SK-N-SH treated with all-trans-retinoic acid at 6 μM for 48 hours (cell line): ENCODE data around the gene KCNJ16.

Experiments used
- ARNTL ChIP-seq: fragments of 450-650 bp; formaldehyde crosslinking; IDR thresholded peaks from 2 replicates; pipeline ENCODE4 v1.5.0; 2020; ENCODE audit warnings: low read depth, mild to moderate bottlenecking, moderate library complexity, borderline replicate concordance
- BACH2 ChIP-seq: fragments of 250-450 bp; sonication (Bioruptor Pico); IDR thresholded peaks from 2 replicates; pipeline ENCODE4 v1.9.0; 2021; ENCODE audit warnings: mild to moderate bottlenecking, borderline replicate concordance
- ESRRG ChIP-seq: fragments of 250-450 bp; sonication (Bioruptor Pico); IDR thresholded peaks from 2 replicates; pipeline ENCODE4 v1.6.1; 2021; ENCODE audit warnings: mild to moderate bottlenecking
- GLIS3 ChIP-seq: fragments of 250-450 bp; sonication (Bioruptor Pico); IDR thresholded peaks from 2 replicates; pipeline ENCODE4 v1.5.0; 2020; ENCODE audit warnings: mild to moderate bottlenecking, moderate library complexity
- SNAI2 ChIP-seq: fragments of 250-450 bp; sonication (Bioruptor Pico); IDR thresholded peaks from 2 replicates; pipeline ENCODE4 v1.5.0; 2020; ENCODE audit warnings: mild to moderate bottlenecking, moderate library complexity
- TCF4 ChIP-seq: fragments of 250-450 bp; sonication (Bioruptor Pico); IDR thresholded peaks from 2 replicates; pipeline ENCODE4 v1.8.0; 2021; ENCODE audit warnings: mild to moderate bottlenecking, moderate library complexity, borderline replicate concordance
- ZNF565 ChIP-seq: fragments of 450-650 bp; formaldehyde crosslinking; conservative IDR thresholded peaks from 2 replicates; pipeline ENCODE4 v1.5.0; 2020; ENCODE audit warnings: low read depth, mild to moderate bottlenecking, moderate library complexity
- ZNF70 ChIP-seq: fragments of 450-650 bp; formaldehyde crosslinking; IDR thresholded peaks from 2 replicates; pipeline ENCODE4 v1.5.0; 2020; ENCODE audit warnings: mild to moderate bottlenecking, moderate library complexity
- ZNF8 ChIP-seq: fragments of 450-650 bp; formaldehyde crosslinking; IDR thresholded peaks from 2 replicates; pipeline ENCODE4 v1.5.0; 2020; ENCODE audit warnings: mild to moderate bottlenecking, moderate library complexity
- TF ChIP-seq, protein P1 (sequence below): fragments of 250-450 bp; sonication (Bioruptor Pico); IDR thresholded peaks from 2 replicates; pipeline ENCODE4 v1.5.1; 2020; ENCODE audit warnings: low read depth, mild to moderate bottlenecking, moderate library complexity
- TF ChIP-seq, protein P2 (sequence below): fragments of 250-450 bp; sonication (Bioruptor Pico); IDR thresholded peaks from 2 replicates; pipeline ENCODE4 v1.8.0; 2020; ENCODE audit warnings: mild to moderate bottlenecking, moderate library complexity, borderline replicate concordance
- TF ChIP-seq, protein P3 (sequence below): fragments of 250-450 bp; sonication (Bioruptor Pico); IDR thresholded peaks from 2 replicates; pipeline ENCODE4 v1.8.0; 2021; ENCODE audit warnings: low read depth, mild to moderate bottlenecking, moderate library complexity, borderline replicate concordance
- TF ChIP-seq, protein P4 (sequence below): fragments of 250-450 bp; sonication (Bioruptor Pico); IDR thresholded peaks from 2 replicates; pipeline ENCODE4 v1.5.0; 2020; ENCODE audit warnings: mild to moderate bottlenecking, moderate library complexity
- TF ChIP-seq, protein P5 (sequence below): fragments of 250-450 bp; sonication (Bioruptor Pico); IDR thresholded peaks from 2 replicates; pipeline ENCODE4 v1.5.1; 2021; ENCODE audit warnings: mild to moderate bottlenecking, moderate library complexity

DNA sequence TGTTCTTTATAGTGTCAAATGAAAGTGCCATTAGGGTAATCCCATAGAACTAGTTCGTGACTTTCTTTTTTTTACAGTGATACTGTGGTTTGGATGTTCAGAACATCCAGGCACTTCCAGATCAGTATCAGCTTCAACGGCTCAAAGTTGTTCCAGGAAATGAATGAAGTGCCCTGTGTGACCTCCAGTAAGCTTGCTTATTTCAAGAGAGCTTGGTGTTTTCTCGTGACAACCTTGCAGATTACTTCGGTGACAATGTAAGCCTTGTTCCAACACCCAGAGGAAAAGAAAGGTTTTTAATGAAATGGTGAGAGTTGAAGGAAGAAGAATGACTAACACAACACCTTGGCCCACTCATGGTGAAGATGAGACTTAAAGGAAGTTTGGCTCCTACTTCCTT, 16.0 kb upstream of the KCNJ16 start:
- TF ChIP-seq, protein P1, sequence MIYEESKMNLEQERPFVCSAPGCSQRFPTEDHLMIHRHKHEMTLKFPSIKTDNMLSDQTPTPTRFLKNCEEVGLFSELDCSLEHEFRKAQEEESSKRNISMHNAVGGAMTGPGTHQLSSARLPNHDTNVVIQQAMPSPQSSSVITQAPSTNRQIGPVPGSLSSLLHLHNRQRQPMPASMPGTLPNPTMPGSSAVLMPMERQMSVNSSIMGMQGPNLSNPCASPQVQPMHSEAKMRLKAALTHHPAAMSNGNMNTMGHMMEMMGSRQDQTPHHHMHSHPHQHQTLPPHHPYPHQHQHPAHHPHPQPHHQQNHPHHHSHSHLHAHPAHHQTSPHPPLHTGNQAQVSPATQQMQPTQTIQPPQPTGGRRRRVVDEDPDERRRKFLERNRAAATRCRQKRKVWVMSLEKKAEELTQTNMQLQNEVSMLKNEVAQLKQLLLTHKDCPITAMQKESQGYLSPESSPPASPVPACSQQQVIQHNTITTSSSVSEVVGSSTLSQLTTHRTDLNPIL = no peak
- TF ChIP-seq ZNF565 (CRISPR knock-in tag) (no peak), GLIS3 (no peak), BACH2 (CRISPR knock-in tag) (no peak), ARNTL (CRISPR knock-in tag) (no peak), ESRRG (CRISPR knock-in tag) (no peak), TCF4 (CRISPR knock-in tag) (no peak), SNAI2 (no peak), ZNF8 (CRISPR knock-in tag) (no peak), ZNF70 (CRISPR knock-in tag) (no peak)
- TF ChIP-seq, protein P2, sequence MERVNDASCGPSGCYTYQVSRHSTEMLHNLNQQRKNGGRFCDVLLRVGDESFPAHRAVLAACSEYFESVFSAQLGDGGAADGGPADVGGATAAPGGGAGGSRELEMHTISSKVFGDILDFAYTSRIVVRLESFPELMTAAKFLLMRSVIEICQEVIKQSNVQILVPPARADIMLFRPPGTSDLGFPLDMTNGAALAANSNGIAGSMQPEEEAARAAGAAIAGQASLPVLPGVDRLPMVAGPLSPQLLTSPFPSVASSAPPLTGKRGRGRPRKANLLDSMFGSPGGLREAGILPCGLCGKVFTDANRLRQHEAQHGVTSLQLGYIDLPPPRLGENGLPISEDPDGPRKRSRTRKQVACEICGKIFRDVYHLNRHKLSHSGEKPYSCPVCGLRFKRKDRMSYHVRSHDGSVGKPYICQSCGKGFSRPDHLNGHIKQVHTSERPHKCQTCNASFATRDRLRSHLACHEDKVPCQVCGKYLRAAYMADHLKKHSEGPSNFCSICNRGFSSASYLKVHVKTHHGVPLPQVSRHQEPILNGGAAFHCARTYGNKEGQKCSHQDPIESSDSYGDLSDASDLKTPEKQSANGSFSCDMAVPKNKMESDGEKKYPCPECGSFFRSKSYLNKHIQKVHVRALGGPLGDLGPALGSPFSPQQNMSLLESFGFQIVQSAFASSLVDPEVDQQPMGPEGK (CRISPR knock-in tag) = no peak
- TF ChIP-seq, protein P3, sequence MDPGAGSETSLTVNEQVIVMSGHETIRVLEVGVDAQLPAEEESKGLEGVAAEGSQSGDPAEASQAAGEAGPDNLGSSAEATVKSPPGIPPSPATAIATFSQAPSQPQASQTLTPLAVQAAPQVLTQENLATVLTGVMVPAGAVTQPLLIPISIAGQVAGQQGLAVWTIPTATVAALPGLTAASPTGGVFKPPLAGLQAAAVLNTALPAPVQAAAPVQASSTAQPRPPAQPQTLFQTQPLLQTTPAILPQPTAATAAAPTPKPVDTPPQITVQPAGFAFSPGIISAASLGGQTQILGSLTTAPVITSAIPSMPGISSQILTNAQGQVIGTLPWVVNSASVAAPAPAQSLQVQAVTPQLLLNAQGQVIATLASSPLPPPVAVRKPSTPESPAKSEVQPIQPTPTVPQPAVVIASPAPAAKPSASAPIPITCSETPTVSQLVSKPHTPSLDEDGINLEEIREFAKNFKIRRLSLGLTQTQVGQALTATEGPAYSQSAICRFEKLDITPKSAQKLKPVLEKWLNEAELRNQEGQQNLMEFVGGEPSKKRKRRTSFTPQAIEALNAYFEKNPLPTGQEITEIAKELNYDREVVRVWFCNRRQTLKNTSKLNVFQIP (CRISPR knock-in tag) = no peak
- TF ChIP-seq, protein P4, sequence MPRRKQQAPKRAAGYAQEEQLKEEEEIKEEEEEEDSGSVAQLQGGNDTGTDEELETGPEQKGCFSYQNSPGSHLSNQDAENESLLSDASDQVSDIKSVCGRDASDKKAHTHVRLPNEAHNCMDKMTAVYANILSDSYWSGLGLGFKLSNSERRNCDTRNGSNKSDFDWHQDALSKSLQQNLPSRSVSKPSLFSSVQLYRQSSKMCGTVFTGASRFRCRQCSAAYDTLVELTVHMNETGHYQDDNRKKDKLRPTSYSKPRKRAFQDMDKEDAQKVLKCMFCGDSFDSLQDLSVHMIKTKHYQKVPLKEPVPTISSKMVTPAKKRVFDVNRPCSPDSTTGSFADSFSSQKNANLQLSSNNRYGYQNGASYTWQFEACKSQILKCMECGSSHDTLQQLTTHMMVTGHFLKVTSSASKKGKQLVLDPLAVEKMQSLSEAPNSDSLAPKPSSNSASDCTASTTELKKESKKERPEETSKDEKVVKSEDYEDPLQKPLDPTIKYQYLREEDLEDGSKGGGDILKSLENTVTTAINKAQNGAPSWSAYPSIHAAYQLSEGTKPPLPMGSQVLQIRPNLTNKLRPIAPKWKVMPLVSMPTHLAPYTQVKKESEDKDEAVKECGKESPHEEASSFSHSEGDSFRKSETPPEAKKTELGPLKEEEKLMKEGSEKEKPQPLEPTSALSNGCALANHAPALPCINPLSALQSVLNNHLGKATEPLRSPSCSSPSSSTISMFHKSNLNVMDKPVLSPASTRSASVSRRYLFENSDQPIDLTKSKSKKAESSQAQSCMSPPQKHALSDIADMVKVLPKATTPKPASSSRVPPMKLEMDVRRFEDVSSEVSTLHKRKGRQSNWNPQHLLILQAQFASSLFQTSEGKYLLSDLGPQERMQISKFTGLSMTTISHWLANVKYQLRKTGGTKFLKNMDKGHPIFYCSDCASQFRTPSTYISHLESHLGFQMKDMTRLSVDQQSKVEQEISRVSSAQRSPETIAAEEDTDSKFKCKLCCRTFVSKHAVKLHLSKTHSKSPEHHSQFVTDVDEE (CRISPR knock-in tag) = no peak
- TF ChIP-seq, protein P5, sequence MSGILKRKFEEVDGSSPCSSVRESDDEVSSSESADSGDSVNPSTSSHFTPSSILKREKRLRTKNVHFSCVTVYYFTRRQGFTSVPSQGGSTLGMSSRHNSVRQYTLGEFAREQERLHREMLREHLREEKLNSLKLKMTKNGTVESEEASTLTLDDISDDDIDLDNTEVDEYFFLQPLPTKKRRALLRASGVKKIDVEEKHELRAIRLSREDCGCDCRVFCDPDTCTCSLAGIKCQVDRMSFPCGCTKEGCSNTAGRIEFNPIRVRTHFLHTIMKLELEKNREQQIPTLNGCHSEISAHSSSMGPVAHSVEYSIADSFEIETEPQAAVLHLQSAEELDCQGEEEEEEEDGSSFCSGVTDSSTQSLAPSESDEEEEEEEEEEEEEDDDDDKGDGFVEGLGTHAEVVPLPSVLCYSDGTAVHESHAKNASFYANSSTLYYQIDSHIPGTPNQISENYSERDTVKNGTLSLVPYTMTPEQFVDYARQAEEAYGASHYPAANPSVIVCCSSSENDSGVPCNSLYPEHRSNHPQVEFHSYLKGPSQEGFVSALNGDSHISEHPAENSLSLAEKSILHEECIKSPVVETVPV = no peak
